Activated CD8-positive, alpha-beta memory T cell treated with anti-CD3 and anti-CD28 coated beads for 36 hours (primary cell): ENCODE measurements around the gene NXPH1. TPM values are rescaled to one million over a fixed set of nuclear protein-coding genes. Genes with fewer than 3 reads are reported as not detected.

Experiments used
- CTCF ChIA-PET: fragments of 350-600 bp; sonication (Branson Sonifier 250); formaldehyde crosslinking; loops from one replicate; lab custom pipeline; 2021; ENCODE audit warnings: antibody characterized with exemption; lab: Charles Lee
- POLR2A ChIA-PET: fragments of 350-600 bp; sonication (Branson Sonifier 250); formaldehyde crosslinking; loops from one replicate; lab custom pipeline; 2021; ENCODE audit warnings: antibody characterized with exemption; lab: Charles Lee
- total RNA-seq, 2 experiments: library from RNA; stranded (reverse); gene quantifications; one replicate each; pipeline ENCODE4 v1.2.3, GENCODE V29; 2021

The NXPH1 gene
- total RNA-seq, 2 experiments from 2014 or later = not detected

- ChIA-PET CTCF (no interaction called here), POLR2A (no interaction called here)
These were observed 345.1 kb downstream of the NXPH1 start for GRCh38 chr7:8778459-8778858.

DNA sequence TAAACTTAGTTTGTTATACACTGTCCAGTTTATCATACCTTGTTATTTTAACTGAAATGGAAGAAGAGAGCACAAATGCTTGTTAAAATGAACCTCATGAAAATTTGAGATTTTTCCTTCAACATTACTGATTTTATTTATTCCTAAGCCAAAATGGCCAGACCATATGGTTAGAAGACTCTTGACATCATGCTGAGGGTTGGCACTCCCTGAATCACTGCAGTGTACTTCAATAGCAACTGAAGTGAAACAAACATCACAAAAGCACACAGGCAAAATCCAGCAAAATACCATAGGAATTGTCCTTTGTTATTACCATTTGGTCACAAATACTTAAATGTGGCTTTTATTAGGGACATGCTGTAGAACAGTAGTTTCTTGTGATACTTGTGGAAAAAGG is 347.8 kb downstream of the NXPH1 start:
- ChIA-PET CTCF (no interaction called here), POLR2A (no interaction called here)

- ChIA-PET POLR2A (no interaction called here), CTCF (no interaction called here)
These were observed 349.8 kb downstream of the NXPH1 start for GRCh38 chr7:8783229-8783628.

- CTCF ChIA-PET = no interaction called here
- POLR2A ChIA-PET = no interaction called here
These were observed 351.7 kb downstream of the NXPH1 start for GRCh38 chr7:8785081-8785480.

DNA sequence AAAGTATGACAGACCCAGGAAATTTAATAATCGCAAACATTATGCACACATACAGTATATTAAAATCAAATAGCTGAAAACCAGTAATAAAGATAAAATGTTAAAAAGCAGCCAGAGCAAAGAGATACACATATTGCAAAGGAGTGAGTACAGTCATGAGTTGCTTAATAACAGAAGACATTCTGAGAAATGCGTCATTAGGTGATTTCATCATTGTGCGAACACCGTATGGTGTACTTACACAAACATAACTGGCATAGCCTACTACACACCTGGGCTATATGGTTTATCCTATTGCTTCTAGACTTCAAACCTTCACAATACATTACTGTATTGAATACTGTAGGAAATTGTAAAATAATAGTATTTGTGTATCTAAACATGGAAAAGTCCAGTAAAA is 367.6 kb downstream of the NXPH1 start:
- ChIA-PET CTCF (no interaction called here), POLR2A (no interaction called here)

Other genes starting within 250 kb of the NXPH1 start
- gene ICA1, start 171.4 kb upstream of the NXPH1 start, total RNA-seq = 1 to 10 TPM in 1 of 2 experiments, under 1 TPM in 1; 0.82 to 1.3 TPM